ENCODE data around the gene ACAP3. TPM values are rescaled to one million over a fixed set of nuclear protein-coding genes. Genes with fewer than 3 reads are reported as not detected.

Gene ACAP3
- total and polyA plus RNA-seq, 9 donors: 28.2 to 63.5 (median 50.6) TPM

- WGBS (ENCODE audit: insufficient coverage): 68% methylated on average over 10 of the region's 22 CpGs
- Histone ChIP-seq H3K4me1 (ENCODE audit: control insufficient read depth, insufficient read depth, low read length) (peaks cover 37% of the 10 kb centered on the region), H3K27ac (ENCODE audit: low read length) (no peak overlapping the region), H3K4me3 (ENCODE audit: low read length) (no peak overlapping the region), H3K9me3 (replicated peaks; ENCODE audit: control insufficient read depth, low read depth, low read length) (no peaks in the 10 kb centered on the region), H3K36me3 (ENCODE audit: control insufficient read depth, insufficient read depth, low read length) (peaks cover 36% of the 10 kb centered on the region), H3K27me3 (ENCODE audit: control insufficient read depth, insufficient read depth, low read length) (no peaks in the 10 kb centered on the region)
- DNase-seq: no peak
Observed at GRCh38 chr1:1299686-1300351, 7.9 kb downstream of the ACAP3 start.

GRCh38 chr1:1298861-1299685, 8.7 kb downstream of the ACAP3 start:
- WGBS (ENCODE audit: insufficient coverage): 26% methylated on average over 12 of the region's 30 CpGs
- H3K27ac ChIP-seq (ENCODE audit: low read length): peak overlapping the region; percentile 7
- peak; percentile 86 for DNase-seq
- H3K36me3 ChIP-seq (ENCODE audit: control insufficient read depth, insufficient read depth, low read length): peaks cover 40% of the 10 kb centered on the region
- H3K9me3 ChIP-seq (replicated peaks; ENCODE audit: control insufficient read depth, low read depth, low read length): no peaks in the 10 kb centered on the region
- no peak overlapping the region for H3K4me3 ChIP-seq (ENCODE audit: low read length)
- H3K27me3 ChIP-seq (ENCODE audit: control insufficient read depth, insufficient read depth, low read length): no peaks in the 10 kb centered on the region
- peaks cover 29% of the 10 kb centered on the region for H3K4me1 ChIP-seq (ENCODE audit: control insufficient read depth, insufficient read depth, low read length)

- H3K27ac ChIP-seq (ENCODE audit: low read length): no peak overlapping the region
- 92% methylated on average over 30 of the region's 31 CpGs for WGBS (ENCODE audit: insufficient coverage)
- no peaks in the 10 kb centered on the region for H3K27me3 ChIP-seq (ENCODE audit: control insufficient read depth, insufficient read depth, low read length)
- peaks cover 18% of the 10 kb centered on the region for H3K4me1 ChIP-seq (ENCODE audit: control insufficient read depth, insufficient read depth, low read length)
- no peaks in the 10 kb centered on the region for H3K9me3 ChIP-seq (replicated peaks; ENCODE audit: control insufficient read depth, low read depth, low read length)
- no peak for DNase-seq
- H3K4me3 ChIP-seq (ENCODE audit: low read length): no peak overlapping the region
- H3K36me3 ChIP-seq (ENCODE audit: control insufficient read depth, insufficient read depth, low read length): peaks cover 36% of the 10 kb centered on the region
Observed at GRCh38 chr1:1297802-1298424, 9.8 kb downstream of the ACAP3 start.

GRCh38 chr1:1296070-1297061, 11.4 kb downstream of the ACAP3 start:
- DNase-seq: no peak

GRCh38 chr1:1295154-1295923, 12.4 kb downstream of the ACAP3 start:
- no peaks in the 10 kb centered on the region for H3K9me3 ChIP-seq (replicated peaks; ENCODE audit: control insufficient read depth, low read depth, low read length)
- H3K4me3 ChIP-seq (ENCODE audit: low read length): no peak overlapping the region
- H3K27ac ChIP-seq (ENCODE audit: low read length): no peak overlapping the region
- WGBS (ENCODE audit: insufficient coverage): 94% methylated on average over 29 of the region's 35 CpGs
- H3K27me3 ChIP-seq (ENCODE audit: control insufficient read depth, insufficient read depth, low read length): no peaks in the 10 kb centered on the region
- H3K36me3 ChIP-seq (ENCODE audit: control insufficient read depth, insufficient read depth, low read length): peaks cover 34% of the 10 kb centered on the region
- H3K4me1 ChIP-seq (ENCODE audit: control insufficient read depth, insufficient read depth, low read length): peaks cover 27% of the 10 kb centered on the region
- DNase-seq: no peak

More at GRCh38 chr1:1296070-1297061, 11.4 kb downstream of the ACAP3 start:
- Histone ChIP-seq H3K4me3 (ENCODE audit: low read length) (no peak overlapping the region), H3K4me1 (ENCODE audit: control insufficient read depth, insufficient read depth, low read length) (peaks cover 21% of the 10 kb centered on the region), H3K9me3 (replicated peaks; ENCODE audit: control insufficient read depth, low read depth, low read length) (no peaks in the 10 kb centered on the region), H3K27me3 (ENCODE audit: control insufficient read depth, insufficient read depth, low read length) (no peaks in the 10 kb centered on the region), H3K36me3 (ENCODE audit: control insufficient read depth, insufficient read depth, low read length) (peaks cover 36% of the 10 kb centered on the region), H3K27ac (ENCODE audit: low read length) (no peak overlapping the region)
- WGBS (ENCODE audit: insufficient coverage): 88% methylated on average over 46 of the region's 62 CpGs

GRCh38 chr1:1294250-1294890, 13.4 kb downstream of the ACAP3 start:
- Histone ChIP-seq H3K9me3 (replicated peaks; ENCODE audit: control insufficient read depth, low read depth, low read length) (no peaks in the 10 kb centered on the region), H3K36me3 (ENCODE audit: control insufficient read depth, insufficient read depth, low read length) (peaks cover 33% of the 10 kb centered on the region), H3K4me1 (ENCODE audit: control insufficient read depth, insufficient read depth, low read length) (peaks cover 24% of the 10 kb centered on the region), H3K4me3 (ENCODE audit: low read length) (no peak overlapping the region), H3K27ac (ENCODE audit: low read length) (no peak overlapping the region), H3K27me3 (ENCODE audit: control insufficient read depth, insufficient read depth, low read length) (no peaks in the 10 kb centered on the region)
- DNase-seq: no peak
- 79% methylated on average over 49 of the region's 58 CpGs for WGBS (ENCODE audit: insufficient coverage)

- no peak for DNase-seq
- Histone ChIP-seq H3K9me3 (replicated peaks; ENCODE audit: control insufficient read depth, low read depth, low read length) (no peaks in the 10 kb centered on the region), H3K27ac (ENCODE audit: low read length) (no peak overlapping the region), H3K4me1 (ENCODE audit: control insufficient read depth, insufficient read depth, low read length) (peaks cover 16% of the 10 kb centered on the region), H3K27me3 (ENCODE audit: control insufficient read depth, insufficient read depth, low read length) (no peaks in the 10 kb centered on the region), H3K4me3 (ENCODE audit: low read length) (no peak overlapping the region), H3K36me3 (ENCODE audit: control insufficient read depth, insufficient read depth, low read length) (peaks cover 31% of the 10 kb centered on the region)
- 50% methylated on average over 94 of the region's 94 CpGs for WGBS (ENCODE audit: insufficient coverage)
Observed at GRCh38 chr1:1293263-1294249, 14.2 kb downstream of the ACAP3 start.

GRCh38 chr1:1292851-1293250, 14.9 kb downstream of the ACAP3 start:
- Histone ChIP-seq H3K27ac (ENCODE audit: low read length) (no peak overlapping the region), H3K4me1 (ENCODE audit: control insufficient read depth, insufficient read depth, low read length) (peaks cover 10% of the 10 kb centered on the region), H3K4me3 (ENCODE audit: low read length) (no peak overlapping the region), H3K36me3 (ENCODE audit: control insufficient read depth, insufficient read depth, low read length) (peaks cover 27% of the 10 kb centered on the region), H3K27me3 (ENCODE audit: control insufficient read depth, insufficient read depth, low read length) (no peaks in the 10 kb centered on the region), H3K9me3 (replicated peaks; ENCODE audit: control insufficient read depth, low read depth, low read length) (no peaks in the 10 kb centered on the region)
- WGBS (ENCODE audit: insufficient coverage): 81% methylated on average over 17 of the region's 18 CpGs
- no peak for DNase-seq
